GM21825 (cell line): ENCODE data around the gene GLCE.
"Not testable (repeated sequence)": the region's sequence is repeated elsewhere in the genome, so short reads cannot be mapped to it uniquely, and the experiment has no call there.

ENCODE experiments used
- ATAC-seq: cut with Tn5 transposase; IDR thresholded peaks from one replicate; pipeline ENCODE4 v1.9.1; 2021; ENCODE audit warnings: mild to moderate bottlenecking, moderate library complexity; ENCODE audit not compliant: unreplicated experiment

GLCE gene

DNA sequence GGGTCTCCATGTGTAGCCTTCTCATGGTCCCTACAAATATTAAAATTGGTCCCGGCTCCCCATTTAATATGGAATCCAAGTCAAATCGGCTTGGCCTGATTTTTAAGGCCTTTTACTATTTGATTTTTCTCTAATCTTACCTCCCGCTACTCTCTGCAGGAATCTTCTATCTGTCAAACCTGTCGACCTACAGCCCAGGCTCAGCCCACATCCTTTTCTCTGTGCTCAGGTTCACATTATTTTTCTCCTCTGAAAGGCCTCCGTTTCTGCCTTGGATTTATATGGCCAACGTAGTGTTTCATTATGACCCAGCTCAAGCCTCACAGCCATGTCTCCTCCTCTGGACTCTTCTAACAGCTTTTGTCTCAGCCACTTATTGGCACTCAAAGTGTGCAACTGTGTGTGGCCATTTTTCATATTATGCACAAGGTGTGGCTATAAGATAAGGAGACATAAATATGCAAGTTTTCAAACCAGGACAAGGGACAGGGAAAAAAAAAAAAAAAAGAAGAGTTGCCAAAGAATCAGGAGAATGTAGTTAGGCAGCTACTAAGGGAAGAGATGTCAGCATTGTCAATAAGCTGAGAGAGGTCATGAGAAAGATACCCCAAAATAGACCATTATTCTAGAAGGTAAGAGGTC, 2.1 kb upstream of the GLCE start:
- ATAC-seq = no peak

GRCh38 chr15:69158843-69159240, 1.6 kb upstream of the GLCE start:
- no peak for ATAC-seq

GRCh38 chr15:69159805-69160140, 662 bp upstream of the GLCE start:
- no peak for ATAC-seq

DNA sequence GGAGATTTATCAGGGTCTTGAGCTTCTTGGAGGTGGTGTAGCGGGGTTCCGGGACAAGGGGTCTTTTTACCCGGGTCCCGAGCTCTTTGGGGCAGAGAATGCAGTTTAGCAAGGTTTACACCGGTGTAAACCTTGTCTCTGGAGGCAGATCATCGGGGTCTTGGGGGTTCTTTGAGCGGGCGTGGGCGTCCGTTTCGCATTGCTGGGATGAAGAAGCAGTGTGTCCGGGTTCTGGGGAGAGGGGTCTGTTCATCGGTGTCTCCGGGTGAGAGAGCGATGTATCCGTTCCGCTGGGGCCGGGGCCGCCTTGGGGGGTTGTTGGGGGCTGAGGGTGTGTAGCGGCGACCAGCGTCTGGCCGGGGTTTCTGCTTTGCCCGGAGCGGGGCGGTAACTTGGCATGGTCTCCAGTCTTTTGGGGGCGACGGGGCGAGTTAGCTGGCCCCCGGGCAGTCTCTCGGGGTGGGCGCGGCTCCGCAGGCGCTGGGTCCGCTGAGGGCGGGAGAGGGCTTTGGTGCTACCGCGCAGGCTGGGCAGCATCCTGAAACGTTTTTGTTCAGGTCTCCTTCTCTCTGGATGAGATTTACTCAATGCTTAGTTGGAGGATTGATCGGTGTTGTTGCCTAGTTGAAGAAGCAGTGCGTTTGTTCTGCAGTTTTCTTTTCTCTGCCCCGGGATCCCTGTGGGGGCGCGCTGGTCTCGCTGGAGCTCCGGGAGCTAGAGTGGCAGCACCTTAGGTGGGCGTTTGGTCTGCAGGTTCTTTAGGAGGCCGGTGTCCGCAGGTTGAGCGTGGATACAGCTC, 843 bp downstream of the GLCE start:
- ATAC-seq = no peak

DNA sequence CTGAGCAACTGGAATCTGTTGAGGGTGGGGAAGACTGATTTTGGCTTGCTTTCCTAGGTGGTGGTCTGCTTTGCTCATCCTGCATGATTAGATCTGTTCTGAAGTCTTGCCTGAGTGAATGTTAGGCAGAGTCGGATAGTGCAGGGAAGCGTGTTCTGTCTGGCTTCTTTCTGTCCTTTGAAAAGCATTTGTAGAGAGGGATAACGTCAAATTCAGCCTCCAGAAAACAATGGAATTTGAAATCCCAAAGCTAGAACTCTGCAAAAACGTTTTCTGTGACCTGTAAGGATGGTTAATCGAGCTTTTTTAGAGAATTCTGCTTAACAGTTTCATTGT, 1.4 kb downstream of the GLCE start:
- ATAC-seq = no peak

GRCh38 chr15:69163141-69163669, 2.8 kb downstream of the GLCE start:
- no peak for ATAC-seq

- no peak for ATAC-seq
Measured at GRCh38 chr15:69164807-69165636, 4.6 kb downstream of the GLCE start.

GRCh38 chr15:69165637-69166025, 5.2 kb downstream of the GLCE start:
- no peak for ATAC-seq

DNA sequence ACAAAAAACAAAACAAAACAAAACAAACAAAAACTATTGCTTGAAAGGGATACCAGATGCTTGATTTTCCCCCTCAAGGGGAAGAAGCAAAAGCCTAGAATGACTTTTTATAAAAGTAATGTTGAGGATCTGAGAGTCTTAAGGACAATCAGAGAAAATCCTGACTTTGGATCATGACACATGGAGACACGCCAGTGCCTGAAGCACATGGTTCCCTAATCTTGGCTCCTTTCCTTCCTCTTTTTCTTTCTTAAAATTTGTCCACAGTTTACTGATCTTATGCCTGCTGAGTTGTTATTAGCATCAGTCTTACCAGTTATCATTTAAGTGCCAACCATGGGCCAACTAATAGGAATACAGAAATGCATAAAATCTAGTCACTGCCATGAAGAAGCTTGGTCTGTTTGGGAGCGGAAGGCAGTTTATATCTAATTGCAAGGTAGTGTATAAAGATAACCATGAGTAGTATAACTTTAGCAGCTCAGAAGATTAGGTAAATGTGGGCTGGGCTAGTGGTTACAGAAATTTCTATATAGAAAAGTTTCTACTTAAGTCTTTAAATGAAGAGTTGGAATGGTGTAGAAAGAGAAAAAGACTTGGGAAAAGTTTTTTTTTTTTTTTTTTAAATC, 6.9 kb downstream of the GLCE start:
- no peak for ATAC-seq

GRCh38 chr15:69168361-69168760, 7.9 kb downstream of the GLCE start:
- not testable (repeated sequence) for ATAC-seq

GRCh38 chr15:69169540-69169939, 9.1 kb downstream of the GLCE start:
- not testable (repeated sequence) for ATAC-seq

DNA sequence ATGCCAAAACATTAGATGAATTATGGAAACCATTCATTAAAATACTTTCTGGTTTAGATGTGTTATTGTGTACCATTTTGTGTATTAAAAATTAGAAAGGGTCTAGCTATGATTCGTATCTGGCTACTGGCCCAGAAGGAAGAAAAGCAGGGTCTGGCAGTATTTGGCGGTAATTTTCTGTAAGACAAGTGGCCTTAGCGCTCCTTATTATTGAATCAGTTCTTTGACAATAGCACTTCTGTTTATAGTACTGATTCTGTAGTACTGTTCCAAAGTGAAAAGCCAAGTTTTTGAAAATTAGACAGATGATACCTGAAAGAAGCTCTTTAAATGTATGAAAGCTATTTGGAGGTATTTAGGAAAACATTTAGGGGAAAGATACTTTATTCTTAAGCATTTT, 10.2 kb downstream of the GLCE start:
- no peak for ATAC-seq

DNA sequence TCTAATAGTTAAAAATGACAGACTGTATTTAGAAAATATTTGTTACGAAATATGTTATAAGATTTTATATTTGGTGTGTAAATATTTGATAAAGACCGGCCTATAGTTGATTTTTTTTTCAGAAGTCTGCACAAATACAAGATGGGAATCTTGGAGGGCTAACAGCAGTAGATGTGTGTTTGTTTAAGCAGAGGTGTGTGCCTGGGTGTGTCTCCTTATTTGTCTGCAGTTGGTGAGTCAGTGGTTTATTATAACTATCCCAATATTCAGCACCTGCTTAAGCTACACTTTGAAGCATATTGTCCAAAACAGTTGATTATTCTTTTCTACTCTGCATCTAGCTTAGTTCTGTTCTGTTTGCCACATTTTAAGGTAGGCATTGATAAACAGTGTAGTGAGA, 12.4 kb downstream of the GLCE start:
- ATAC-seq = no peak

DNA sequence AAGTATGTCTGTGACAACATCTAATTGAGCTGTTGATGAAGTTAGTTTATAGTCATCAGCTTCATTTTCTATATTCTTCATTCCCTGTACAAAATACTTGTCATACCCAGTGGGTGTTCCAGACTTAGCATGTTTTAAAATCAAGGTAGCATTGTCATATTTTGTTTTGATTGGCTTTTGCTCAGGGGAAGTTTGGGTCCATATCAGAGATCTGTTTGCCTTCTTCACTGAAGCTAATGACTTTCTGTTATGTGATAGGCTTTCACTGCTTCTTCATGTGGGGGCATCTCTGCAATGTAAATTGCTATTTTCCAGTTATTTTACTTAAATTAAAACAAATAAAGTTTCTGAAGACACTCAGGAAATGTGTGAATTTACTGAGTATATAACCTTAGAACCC, 15.1 kb downstream of the GLCE start:
- ATAC-seq = no peak

- ATAC-seq = no peak
Measured at GRCh38 chr15:69181424-69181823, 21.0 kb downstream of the GLCE start.

DNA sequence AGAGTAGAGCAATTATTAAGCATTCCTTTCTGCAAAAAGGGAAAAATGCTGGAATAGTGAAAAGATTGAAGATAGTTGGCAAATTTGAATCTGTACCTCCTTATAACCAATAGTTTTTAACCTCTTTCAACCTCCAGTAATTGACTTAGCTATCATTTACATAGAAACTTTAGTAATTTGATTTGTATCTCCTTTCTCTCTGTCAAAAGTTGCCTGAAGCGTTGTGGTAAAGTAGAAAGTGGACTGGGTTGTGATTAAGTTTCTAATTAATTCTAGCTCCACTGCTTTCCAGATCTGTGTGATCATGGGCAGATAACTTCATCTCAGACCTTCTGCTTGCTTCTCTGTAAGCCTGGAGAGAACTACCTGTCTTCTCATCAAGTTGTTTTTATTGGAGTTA, 24.8 kb downstream of the GLCE start:
- no peak for ATAC-seq

GRCh38 chr15:69185706-69186105, 25.3 kb downstream of the GLCE start:
- ATAC-seq = no peak

GRCh38 chr15:69189157-69189556, 28.7 kb downstream of the GLCE start:
- no peak for ATAC-seq

DNA sequence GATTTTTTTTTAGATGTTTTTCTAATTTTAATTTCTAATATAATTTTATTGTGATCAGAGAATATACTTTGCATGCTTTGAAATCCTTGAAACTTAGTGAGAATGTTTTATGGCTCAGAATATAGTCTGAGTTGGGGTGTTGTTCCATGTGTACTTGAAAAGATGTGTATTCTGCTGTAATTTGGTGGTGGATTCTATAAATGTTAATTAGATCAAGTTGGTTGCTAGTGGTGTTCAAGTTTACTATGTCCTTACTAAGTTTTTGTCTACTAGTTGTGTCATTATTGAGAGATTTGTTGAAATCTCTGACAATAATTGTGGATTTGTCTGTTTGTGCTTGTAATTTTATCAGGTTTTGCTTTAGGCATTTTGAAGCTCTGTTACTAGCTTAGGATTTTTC, 29.7 kb downstream of the GLCE start:
- no peak for ATAC-seq

DNA sequence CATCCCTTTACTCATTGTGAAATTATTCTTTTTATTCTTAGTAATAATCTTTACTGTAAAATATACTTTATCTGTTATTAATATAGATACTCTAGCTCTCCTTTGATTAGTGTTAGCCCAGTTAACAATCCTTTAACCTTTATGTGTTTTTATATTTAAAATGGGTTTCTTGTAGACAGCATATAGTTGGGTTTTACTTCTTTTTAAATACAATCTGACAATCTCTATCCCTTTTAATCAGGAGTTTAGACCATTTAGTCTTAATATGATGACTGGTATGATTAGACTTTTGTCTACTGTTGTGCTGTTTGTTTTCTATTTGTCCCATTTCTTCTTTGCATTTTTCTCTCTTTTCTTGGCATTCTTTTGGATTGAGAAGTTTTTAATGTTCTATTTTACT, 30.1 kb downstream of the GLCE start:
- no peak for ATAC-seq
